HEK293 (cell line): ENCODE results near the gene PCYOX1L.

Experiments used
- CTCF ChIA-PET: fragments of 350-600 bp; formaldehyde crosslinking; extraction: SDS; loops from one replicate; lab custom pipeline; 2021; ENCODE audit warnings: antibody characterized with exemption; lab: Yijun Ruan, JAX
- POLR2A ChIA-PET: fragments of 300-600 bp; formaldehyde crosslinking; extraction: SDS; loops from one replicate; lab custom pipeline; 2020; ENCODE audit warnings: antibody characterized with exemption, inconsistent platforms; lab: Yijun Ruan, JAX
- H3K27ac ChIP-seq: fragments of 200-500 bp; sonication (Bioruptor generic); 2 replicates; pipeline ENCODE4 v1.5.1; 2014; ENCODE audit warnings: low read depth, low read length, control low read depth, inconsistent platforms; ENCODE audit errors: extremely low read depth
- H3K36me3 ChIP-seq, 2 experiments: fragments of 200-500 bp in 1 of 2; sonication (Bioruptor generic) in 1 of 2; 1 replicate in 1 of 2; 2 replicates in 1 of 2; pipeline ENCODE4 v1.5.1; 2014 to 2017; ENCODE audit warnings: inconsistent platforms in 2 of 2, low read length in 2 of 2; ENCODE audit not compliant: control insufficient read depth in 2 of 2, insufficient read depth in 1 of 2
- H3K4me1 ChIP-seq: fragments of 200-500 bp; sonication (Bioruptor generic); 2 replicates; pipeline ENCODE4 v1.5.1; 2014; ENCODE audit warnings: mild to moderate bottlenecking, low read length, inconsistent platforms; ENCODE audit not compliant: control insufficient read depth, insufficient read depth
- H3K4me3 ChIP-seq: 2 replicates; pipeline ENCODE4 v1.5.1; 2011; ENCODE audit warnings: low read depth, mild to moderate bottlenecking, control low read depth, low read length, moderate library complexity
- H3K9me3 ChIP-seq: fragments of 200-500 bp; sonication (Bioruptor generic); 2 replicates; pipeline ENCODE4 v1.5.1; 2014; ENCODE audit warnings: low read depth, low read length, inconsistent platforms; ENCODE audit not compliant: control insufficient read depth, insufficient read depth
- GLI4 ChIP-seq: fragments of 450-650 bp; formaldehyde crosslinking; IDR thresholded peaks from 2 replicates; pipeline ENCODE4 v1.5.1; 2016; ENCODE audit warnings: missing biosample characterization, missing genetic modification characterization
- GLIS2 ChIP-seq: fragments of 450-650 bp; formaldehyde crosslinking; IDR thresholded peaks from 2 replicates; pipeline ENCODE4 v1.5.1; 2016; ENCODE audit warnings: missing biosample characterization, missing genetic modification characterization
- KLF1 ChIP-seq: fragments of 450-650 bp; formaldehyde crosslinking; IDR thresholded peaks from 2 replicates; pipeline ENCODE4 v1.5.1; 2016; ENCODE audit warnings: missing biosample characterization, missing genetic modification characterization
- KLF8 ChIP-seq: fragments of 450-650 bp; formaldehyde crosslinking; IDR thresholded peaks from 2 replicates; pipeline ENCODE4 v1.5.1; 2016; ENCODE audit warnings: missing biosample characterization, missing genetic modification characterization
- KLF9 ChIP-seq: fragments of 450-650 bp; formaldehyde crosslinking; IDR thresholded peaks from 2 replicates; pipeline ENCODE4 v1.5.1; 2016; ENCODE audit warnings: missing biosample characterization, missing genetic modification characterization, low read depth
- SETDB1 ChIP-seq: IDR thresholded peaks from one replicate; pipeline ENCODE4 v1.6.1; 2017; ENCODE audit warnings: mild to moderate bottlenecking, low read length, moderate library complexity, mixed read lengths; ENCODE audit not compliant: insufficient read length
- ZFHX2 ChIP-seq: fragments of 450-650 bp; formaldehyde crosslinking; conservative IDR thresholded peaks from 2 replicates; pipeline ENCODE4 v1.5.1; 2016; ENCODE audit warnings: missing biosample characterization, missing genetic modification characterization
- ZFP69B ChIP-seq: fragments of 450-650 bp; formaldehyde crosslinking; IDR thresholded peaks from 2 replicates; pipeline ENCODE4 v1.5.1; 2016; ENCODE audit warnings: missing biosample characterization, missing genetic modification characterization
- ZNF10 ChIP-seq: fragments of 450-650 bp; formaldehyde crosslinking; IDR thresholded peaks from 2 replicates; pipeline ENCODE4 v1.5.1; 2017; ENCODE audit warnings: missing biosample characterization, missing genetic modification characterization
- ZNF121 ChIP-seq: fragments of 450-650 bp; formaldehyde crosslinking; IDR thresholded peaks from 2 replicates; pipeline ENCODE4 v1.5.1; 2016; ENCODE audit warnings: missing biosample characterization, missing genetic modification characterization
- ZNF19 ChIP-seq: fragments of 450-650 bp; formaldehyde crosslinking; IDR thresholded peaks from 2 replicates; pipeline ENCODE4; 2016; ENCODE audit warnings: missing biosample characterization, missing genetic modification characterization, low read depth
- ZNF416 ChIP-seq: fragments of 450-650 bp; formaldehyde crosslinking; IDR thresholded peaks from 2 replicates; pipeline ENCODE4 v1.5.1; 2016; ENCODE audit warnings: missing biosample characterization, missing genetic modification characterization
- ZNF48 ChIP-seq: fragments of 450-650 bp; formaldehyde crosslinking; IDR thresholded peaks from 2 replicates; pipeline ENCODE4 v1.5.1; 2016; ENCODE audit warnings: missing biosample characterization, missing genetic modification characterization
- ZNF521 ChIP-seq: fragments of 450-650 bp; formaldehyde crosslinking; IDR thresholded peaks from 2 replicates; pipeline ENCODE4 v1.5.1; 2017; ENCODE audit warnings: missing biosample characterization, mild to moderate bottlenecking, missing genetic modification characterization
- ZNF530 ChIP-seq: fragments of 450-650 bp; formaldehyde crosslinking; IDR thresholded peaks from 2 replicates; pipeline ENCODE4 v1.5.1; 2016; ENCODE audit warnings: low read depth, missing biosample characterization, missing genetic modification characterization
- ZNF549 ChIP-seq: fragments of 450-650 bp; IDR thresholded peaks from 2 replicates; pipeline ENCODE4 v1.5.1; 2018; ENCODE audit warnings: missing biosample characterization, missing genetic modification characterization, mild to moderate bottlenecking, inconsistent platforms, moderate library complexity
- ZNF561 ChIP-seq: fragments of 450-650 bp; IDR thresholded peaks from 2 replicates; pipeline ENCODE4 v1.5.1; 2018; ENCODE audit warnings: missing biosample characterization, missing genetic modification characterization, borderline replicate concordance
- ZNF600 ChIP-seq: fragments of 450-650 bp; formaldehyde crosslinking; IDR thresholded peaks from 2 replicates; pipeline ENCODE4 v1.5.1; 2016; ENCODE audit warnings: missing biosample characterization, missing genetic modification characterization
- ZNF664 ChIP-seq: fragments of 450-650 bp; formaldehyde crosslinking; IDR thresholded peaks from 2 replicates; pipeline ENCODE4 v1.5.1; 2016; ENCODE audit warnings: missing biosample characterization, missing genetic modification characterization
- ZNF830 ChIP-seq: fragments of 450-650 bp; IDR thresholded peaks from 2 replicates; pipeline ENCODE4 v1.5.0; 2018; ENCODE audit warnings: missing biosample characterization, missing genetic modification characterization, low read depth, mild to moderate bottlenecking, moderate library complexity
- ZSCAN30 ChIP-seq: fragments of 450-650 bp; IDR thresholded peaks from 2 replicates; pipeline ENCODE4 v1.5.1; 2018; ENCODE audit warnings: missing biosample characterization, mild to moderate bottlenecking, missing genetic modification characterization, moderate library complexity
- ZSCAN4 ChIP-seq: fragments of 450-650 bp; formaldehyde crosslinking; IDR thresholded peaks from 2 replicates; pipeline ENCODE4 v1.5.1; 2017; ENCODE audit warnings: missing biosample characterization, missing genetic modification characterization
- TF ChIP-seq, protein P1 (sequence below): fragments of 450-650 bp; formaldehyde crosslinking; IDR thresholded peaks from 2 replicates; pipeline ENCODE4 v1.5.1; 2016; ENCODE audit warnings: missing biosample characterization, missing genetic modification characterization, borderline replicate concordance
- TF ChIP-seq, protein P2 (sequence below): fragments of 450-650 bp; formaldehyde crosslinking; IDR thresholded peaks from 2 replicates; pipeline ENCODE4 v1.5.1; 2016; ENCODE audit warnings: missing biosample characterization, missing genetic modification characterization
- TF ChIP-seq, protein P3 (sequence below): fragments of 450-650 bp; formaldehyde crosslinking; IDR thresholded peaks from 2 replicates; pipeline ENCODE4 v1.5.1; 2016; ENCODE audit warnings: missing biosample characterization, missing genetic modification characterization
- TF ChIP-seq, protein P4 (sequence below): fragments of 450-650 bp; formaldehyde crosslinking; IDR thresholded peaks from 2 replicates; pipeline ENCODE4 v1.5.1; 2016; ENCODE audit warnings: missing biosample characterization, missing genetic modification characterization

Gene PCYOX1L

GRCh38 chr5:149310488-149310887 is 47.4 kb upstream of the PCYOX1L start:
- H3K27ac ChIP-seq = no peak overlapping the region
- POLR2A ChIA-PET = interaction anchor here (0.7 kb wide), 1 partner anchor 35 kb away, joined by 3 read pairs; the partner anchor contains the start of gene GRPEL2
- no peaks in the 10 kb centered on the region for H3K36me3 ChIP-seq
- H3K9me3 ChIP-seq = no peaks in the 10 kb centered on the region
- H3K4me1 ChIP-seq = no peaks in the 10 kb centered on the region
- H3K4me3 ChIP-seq = no peak overlapping the region
- CTCF ChIA-PET = interaction anchor here (0.6 to 3.5 kb wide), 5 partner anchors 21 to 124 kb away, joined by 3 to 13 read pairs (median 3); no protein-coding TSS in a partner anchor
- no peak for TF ChIP-seq ZNF549 (tag by site-specific recombination)
- no peak for TF ChIP-seq ZNF830 (tag by site-specific recombination)
- no peak for TF ChIP-seq ZSCAN30 (tag by site-specific recombination)
- no peak for TF ChIP-seq ZNF530 (tag by site-specific recombination)
- TF ChIP-seq ZNF664 (tag by site-specific recombination) = 0 out of 2 replicates have a peak, but pooled peaks have one; percentile 19
- TF ChIP-seq, protein P1, sequence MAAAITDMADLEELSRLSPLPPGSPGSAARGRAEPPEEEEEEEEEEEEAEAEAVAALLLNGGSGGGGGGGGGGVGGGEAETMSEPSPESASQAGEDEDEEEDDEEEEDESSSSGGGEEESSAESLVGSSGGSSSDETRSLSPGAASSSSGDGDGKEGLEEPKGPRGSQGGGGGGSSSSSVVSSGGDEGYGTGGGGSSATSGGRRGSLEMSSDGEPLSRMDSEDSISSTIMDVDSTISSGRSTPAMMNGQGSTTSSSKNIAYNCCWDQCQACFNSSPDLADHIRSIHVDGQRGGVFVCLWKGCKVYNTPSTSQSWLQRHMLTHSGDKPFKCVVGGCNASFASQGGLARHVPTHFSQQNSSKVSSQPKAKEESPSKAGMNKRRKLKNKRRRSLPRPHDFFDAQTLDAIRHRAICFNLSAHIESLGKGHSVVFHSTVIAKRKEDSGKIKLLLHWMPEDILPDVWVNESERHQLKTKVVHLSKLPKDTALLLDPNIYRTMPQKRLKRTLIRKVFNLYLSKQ = no peak
- no peak for TF ChIP-seq ZNF121 (tag by site-specific recombination)

DNA sequence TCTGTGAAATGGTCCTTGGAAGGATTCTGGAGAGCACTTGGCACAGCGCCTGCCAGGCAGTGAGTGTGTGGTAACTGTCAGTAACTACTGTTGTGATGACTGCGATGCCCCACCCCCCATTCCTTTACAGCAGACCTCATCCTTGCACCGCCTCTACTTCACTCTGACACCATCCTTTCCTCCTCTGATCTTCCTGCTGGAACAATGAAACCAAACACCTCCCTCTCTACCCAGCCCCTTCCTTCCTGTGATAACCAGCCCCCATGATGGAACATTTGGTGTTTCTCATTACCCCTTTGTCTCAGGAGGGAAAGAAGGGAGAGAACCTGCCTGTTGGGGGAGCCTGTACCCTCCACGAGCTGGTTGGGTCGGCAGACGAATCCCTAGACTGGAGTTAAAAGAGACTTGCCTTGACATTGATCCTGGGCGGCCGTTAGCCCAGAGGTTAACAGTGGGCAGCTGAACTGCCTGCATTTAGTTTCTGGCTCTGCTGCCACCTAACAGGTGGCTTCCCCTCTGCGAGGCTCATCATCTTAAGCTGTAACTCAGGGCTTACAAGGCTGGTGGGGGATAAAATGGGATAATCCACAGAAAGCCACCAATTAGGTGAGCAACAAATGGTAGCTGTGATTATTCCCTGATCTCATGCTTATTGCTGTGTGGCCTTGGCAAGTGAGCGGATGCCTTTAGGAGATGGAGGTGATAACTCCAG is 46.7 kb upstream of the PCYOX1L start:
- ChIA-PET CTCF (interaction anchor here (0.6 to 3.5 kb wide), 3 partner anchors 20 to 123 kb away, joined by 3 to 13 read pairs (median 5); no protein-coding TSS in a partner anchor), POLR2A (interaction anchor here (0.7 kb wide), 1 partner anchor 34 kb away, joined by 3 read pairs; the partner anchor contains the start of gene GRPEL2)
- Histone ChIP-seq H3K27ac (no peak overlapping the region), H3K4me1 (no peaks in the 10 kb centered on the region), H3K36me3 (no peaks in the 10 kb centered on the region), H3K4me3 (no peak overlapping the region), H3K9me3 (no peaks in the 10 kb centered on the region)
- TF ChIP-seq, protein P2, sequence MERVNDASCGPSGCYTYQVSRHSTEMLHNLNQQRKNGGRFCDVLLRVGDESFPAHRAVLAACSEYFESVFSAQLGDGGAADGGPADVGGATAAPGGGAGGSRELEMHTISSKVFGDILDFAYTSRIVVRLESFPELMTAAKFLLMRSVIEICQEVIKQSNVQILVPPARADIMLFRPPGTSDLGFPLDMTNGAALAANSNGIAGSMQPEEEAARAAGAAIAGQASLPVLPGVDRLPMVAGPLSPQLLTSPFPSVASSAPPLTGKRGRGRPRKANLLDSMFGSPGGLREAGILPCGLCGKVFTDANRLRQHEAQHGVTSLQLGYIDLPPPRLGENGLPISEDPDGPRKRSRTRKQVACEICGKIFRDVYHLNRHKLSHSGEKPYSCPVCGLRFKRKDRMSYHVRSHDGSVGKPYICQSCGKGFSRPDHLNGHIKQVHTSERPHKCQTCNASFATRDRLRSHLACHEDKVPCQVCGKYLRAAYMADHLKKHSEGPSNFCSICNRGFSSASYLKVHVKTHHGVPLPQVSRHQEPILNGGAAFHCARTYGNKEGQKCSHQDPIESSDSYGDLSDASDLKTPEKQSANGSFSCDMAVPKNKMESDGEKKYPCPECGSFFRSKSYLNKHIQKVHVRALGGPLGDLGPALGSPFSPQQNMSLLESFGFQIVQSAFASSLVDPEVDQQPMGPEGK = 0 out of 2 replicates have a peak, but pooled peaks have one; percentile 37
- TF ChIP-seq KLF1 = no peak
- peak; percentile 28; the same call in 1 of the 2 replicates for TF ChIP-seq KLF9 (tag by site-specific recombination)
- TF ChIP-seq ZNF10 (tag by site-specific recombination) = no peak
- TF ChIP-seq ZSCAN4 (tag by site-specific recombination) = no peak
- TF ChIP-seq ZNF549 (tag by site-specific recombination) = no peak
- TF ChIP-seq ZNF600 (tag by site-specific recombination) = peak; percentile 47; the same call in 1 of the 2 replicates
- TF ChIP-seq, protein P3, sequence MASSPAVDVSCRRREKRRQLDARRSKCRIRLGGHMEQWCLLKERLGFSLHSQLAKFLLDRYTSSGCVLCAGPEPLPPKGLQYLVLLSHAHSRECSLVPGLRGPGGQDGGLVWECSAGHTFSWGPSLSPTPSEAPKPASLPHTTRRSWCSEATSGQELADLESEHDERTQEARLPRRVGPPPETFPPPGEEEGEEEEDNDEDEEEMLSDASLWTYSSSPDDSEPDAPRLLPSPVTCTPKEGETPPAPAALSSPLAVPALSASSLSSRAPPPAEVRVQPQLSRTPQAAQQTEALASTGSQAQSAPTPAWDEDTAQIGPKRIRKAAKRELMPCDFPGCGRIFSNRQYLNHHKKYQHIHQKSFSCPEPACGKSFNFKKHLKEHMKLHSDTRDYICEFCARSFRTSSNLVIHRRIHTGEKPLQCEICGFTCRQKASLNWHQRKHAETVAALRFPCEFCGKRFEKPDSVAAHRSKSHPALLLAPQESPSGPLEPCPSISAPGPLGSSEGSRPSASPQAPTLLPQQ (tag by site-specific recombination) = 0 out of 2 replicates have a peak, but pooled peaks have one; percentile 13
- no peak for TF ChIP-seq KLF8
- no peak for TF ChIP-seq ZFHX2
- TF ChIP-seq ZNF19 (tag by site-specific recombination) = no peak
- TF ChIP-seq ZNF48 (tag by site-specific recombination) = no peak
- no peak for TF ChIP-seq ZFP69B (tag by site-specific recombination)
- TF ChIP-seq ZNF521 = no peak
- TF ChIP-seq ZNF416 (tag by site-specific recombination) = no peak
- TF ChIP-seq, protein P4, sequence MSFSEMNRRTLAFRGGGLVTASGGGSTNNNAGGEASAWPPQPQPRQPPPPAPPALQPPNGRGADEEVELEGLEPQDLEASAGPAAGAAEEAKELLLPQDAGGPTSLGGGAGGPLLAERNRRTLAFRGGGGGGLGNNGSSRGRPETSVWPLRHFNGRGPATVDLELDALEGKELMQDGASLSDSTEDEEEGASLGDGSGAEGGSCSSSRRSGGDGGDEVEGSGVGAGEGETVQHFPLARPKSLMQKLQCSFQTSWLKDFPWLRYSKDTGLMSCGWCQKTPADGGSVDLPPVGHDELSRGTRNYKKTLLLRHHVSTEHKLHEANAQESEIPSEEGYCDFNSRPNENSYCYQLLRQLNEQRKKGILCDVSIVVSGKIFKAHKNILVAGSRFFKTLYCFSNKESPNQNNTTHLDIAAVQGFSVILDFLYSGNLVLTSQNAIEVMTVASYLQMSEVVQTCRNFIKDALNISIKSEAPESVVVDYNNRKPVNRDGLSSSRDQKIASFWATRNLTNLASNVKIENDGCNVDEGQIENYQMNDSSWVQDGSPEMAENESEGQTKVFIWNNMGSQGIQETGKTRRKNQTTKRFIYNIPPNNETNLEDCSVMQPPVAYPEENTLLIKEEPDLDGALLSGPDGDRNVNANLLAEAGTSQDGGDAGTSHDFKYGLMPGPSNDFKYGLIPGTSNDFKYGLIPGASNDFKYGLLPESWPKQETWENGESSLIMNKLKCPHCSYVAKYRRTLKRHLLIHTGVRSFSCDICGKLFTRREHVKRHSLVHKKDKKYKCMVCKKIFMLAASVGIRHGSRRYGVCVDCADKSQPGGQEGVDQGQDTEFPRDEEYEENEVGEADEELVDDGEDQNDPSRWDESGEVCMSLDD (tag by site-specific recombination) = no peak
- no peak for TF ChIP-seq ZNF561 (tag by site-specific recombination)
- TF ChIP-seq GLI4 = no peak
- TF ChIP-seq GLIS2 (tag by site-specific recombination) = no peak
- TF ChIP-seq SETDB1 = no peak
